HG03025 (cell line): Measurements from ENCODE around the gene PLD4.
"Not testable (repeated sequence)": the region's sequence is repeated elsewhere in the genome, so short reads cannot be mapped to it uniquely, and the experiment has no call there.

Experiments used
- ATAC-seq: cut with Tn5 transposase; IDR thresholded peaks from one replicate; pipeline ENCODE4 v1.9.1; 2021; ENCODE audit warnings: mild to moderate bottlenecking, moderate library complexity; ENCODE audit not compliant: unreplicated experiment, low FRiP score

The PLD4 gene

DNA sequence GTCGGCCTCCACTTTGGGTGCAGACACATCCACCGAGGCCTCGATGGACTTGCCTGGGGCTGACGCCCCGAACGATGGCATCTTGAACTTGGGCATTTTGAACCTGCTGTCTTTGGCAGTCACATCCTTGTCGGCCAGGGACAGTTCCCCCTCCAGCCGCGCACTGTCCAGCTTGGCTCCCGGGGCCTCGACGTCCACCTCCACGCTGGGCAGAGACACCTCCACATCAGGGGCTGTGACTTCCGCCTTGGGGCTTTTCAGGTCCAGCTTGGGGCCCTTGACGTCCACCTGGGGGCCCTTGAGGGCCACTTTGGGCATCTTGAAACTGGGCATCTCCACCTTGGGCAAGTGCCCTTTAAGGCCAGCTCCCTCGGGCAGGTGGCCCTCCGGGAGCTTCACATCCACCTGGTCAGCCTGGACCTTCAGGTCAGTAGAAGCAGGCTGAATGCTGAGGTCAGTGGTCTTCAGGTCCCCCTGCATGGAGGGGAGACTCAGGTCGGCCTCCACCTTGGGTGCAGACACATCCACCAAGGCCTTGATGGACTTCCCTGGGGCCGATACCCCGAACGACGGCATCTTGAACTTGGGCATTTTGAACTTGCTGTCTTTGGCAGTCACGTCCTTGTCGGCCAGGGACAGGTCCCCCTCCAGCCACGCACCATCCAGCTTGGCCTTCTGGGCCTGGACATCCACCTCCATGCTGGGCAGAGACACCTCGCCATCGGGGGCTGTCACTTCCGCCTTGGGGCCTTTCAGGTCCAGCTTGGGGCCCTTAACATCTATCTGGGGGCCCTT is 27.4 kb downstream of the PLD4 start:
- not testable (repeated sequence) for ATAC-seq

DNA sequence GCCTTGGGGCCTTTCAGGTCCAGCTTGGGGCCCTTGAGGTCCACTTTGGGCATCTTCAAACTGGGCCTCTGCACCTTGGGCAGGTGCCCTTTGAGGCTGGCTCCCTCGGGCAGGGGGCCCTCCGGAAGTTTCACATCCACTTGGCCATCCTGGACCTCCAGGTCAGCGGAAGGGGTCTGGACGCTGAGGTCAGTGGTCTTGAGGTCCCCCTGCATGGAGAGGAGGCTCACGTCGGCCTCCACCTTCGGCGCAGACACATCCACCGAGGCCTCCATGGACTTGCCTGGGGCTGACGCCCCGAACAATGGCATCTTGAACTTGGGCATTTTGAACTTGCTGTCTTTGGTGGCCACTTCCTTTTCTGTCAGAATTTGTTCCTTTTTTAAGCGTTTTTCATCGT is 28.4 kb downstream of the PLD4 start:
- no peak for ATAC-seq

DNA sequence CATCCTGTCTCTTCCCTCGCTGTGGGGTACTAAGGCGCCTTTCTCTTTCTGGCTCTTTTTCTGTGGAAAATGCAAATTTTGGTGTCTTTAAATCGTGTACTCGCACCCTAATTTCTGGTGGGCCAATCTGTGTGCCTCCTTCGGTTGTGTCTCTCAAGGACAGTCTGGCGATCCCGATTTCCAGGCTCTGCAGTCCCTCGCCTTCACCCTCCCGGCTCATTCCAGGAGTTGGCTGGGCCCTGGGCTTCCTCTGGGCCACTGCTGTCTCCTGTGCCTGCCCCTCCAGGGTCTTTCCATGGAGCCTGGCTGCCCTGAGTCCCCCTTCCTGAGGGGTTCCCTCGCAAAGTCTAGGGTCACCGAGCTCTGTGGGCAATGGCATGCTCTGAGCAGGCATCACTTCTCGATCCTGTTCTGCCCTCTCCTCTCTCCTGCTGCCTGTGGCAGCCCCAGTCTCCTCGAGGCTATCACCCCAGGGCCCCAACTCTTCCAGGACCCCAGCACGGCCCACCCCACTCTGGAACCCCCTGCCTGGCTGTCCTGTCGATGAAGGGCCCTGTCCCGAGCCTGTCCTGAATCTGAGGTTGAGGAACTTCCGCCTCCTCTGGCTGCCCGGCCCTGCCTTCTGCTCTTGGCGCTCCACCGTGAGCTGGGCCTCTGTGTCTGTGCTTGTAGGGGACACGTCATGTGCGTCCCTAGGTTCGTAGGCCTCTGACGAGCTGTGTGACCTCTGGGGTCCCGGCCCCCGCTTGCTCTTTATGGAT is 29.4 kb downstream of the PLD4 start:
- ATAC-seq = no peak

DNA sequence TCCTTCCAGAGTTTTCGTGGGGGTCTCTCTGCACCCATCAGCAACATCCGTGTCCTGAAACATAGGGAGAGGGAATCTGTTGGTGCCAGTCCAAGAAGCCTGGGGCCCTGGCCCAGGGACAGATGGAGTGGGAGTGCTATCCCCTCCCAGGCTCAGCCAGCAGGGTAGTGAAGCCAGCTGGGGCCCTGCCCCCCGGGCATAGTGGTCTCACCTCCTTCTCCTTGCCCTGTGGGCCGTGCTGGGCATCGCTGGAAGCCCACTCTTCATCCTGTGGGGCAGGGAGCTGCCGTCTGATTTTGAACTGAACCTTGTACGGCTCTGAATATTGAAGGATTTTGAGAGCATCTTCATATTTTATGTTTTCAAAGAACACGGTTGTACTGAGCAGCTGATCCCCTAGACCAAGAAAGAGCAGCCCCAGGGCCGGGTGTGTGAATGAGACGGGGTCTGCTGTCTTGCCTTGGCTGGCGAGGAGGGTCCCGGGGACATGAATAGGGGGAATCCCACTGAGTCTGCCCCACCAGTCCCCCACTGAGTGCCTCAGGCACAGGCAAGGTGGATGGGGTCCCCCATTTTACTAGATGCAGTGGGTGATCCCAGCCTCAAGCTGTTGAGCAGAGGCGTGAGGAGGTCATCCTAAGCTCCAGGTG is 30.2 kb downstream of the PLD4 start:
- ATAC-seq = no peak

DNA sequence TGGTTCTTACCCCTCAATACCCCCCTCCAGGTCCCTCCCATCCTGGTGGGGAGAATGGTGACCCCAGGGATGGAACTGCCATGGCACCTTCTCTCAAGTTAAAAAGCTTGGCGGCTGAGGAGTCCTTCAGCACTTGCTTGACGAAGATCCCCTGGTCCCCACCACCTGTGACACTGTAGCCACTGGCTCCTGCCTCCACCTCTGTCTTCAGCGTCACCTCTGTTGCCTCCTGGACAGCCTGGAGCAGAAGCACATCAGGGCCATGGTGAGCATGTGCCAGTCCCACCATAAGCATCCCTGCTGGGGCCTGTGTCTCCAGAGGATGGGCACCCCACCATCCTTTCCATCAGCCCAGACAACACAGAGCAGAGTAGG is 30.7 kb downstream of the PLD4 start:
- no peak for ATAC-seq

DNA sequence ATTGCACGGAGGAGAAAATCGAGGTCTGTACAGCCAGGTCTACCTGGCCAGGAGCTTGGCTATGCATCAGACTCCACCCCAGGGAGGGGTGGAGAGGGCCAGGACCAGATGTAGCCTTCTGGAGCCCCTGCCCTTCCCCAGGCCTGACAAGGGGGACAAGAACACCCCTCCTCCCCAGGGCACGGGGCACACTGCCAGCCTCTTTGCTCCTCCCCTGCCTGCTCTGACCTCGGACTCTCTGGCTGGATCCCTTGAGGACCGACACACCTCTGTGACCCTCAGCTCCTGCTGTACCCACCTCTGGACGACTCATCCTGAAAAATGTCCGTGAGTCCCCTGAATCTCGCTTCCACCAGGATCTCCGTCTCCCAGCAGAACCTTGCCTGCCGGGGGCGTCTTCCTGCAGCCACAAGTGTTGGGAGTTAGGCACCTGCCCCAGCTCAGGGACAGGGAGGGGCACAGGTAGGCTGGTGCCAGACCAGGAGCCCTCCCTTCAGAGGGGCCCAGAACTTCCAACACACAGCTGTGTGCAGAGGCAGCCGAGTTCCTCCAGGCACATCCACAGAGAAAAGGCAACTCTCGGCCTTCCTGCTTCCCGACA is 31.7 kb downstream of the PLD4 start:
- ATAC-seq = no peak

DNA sequence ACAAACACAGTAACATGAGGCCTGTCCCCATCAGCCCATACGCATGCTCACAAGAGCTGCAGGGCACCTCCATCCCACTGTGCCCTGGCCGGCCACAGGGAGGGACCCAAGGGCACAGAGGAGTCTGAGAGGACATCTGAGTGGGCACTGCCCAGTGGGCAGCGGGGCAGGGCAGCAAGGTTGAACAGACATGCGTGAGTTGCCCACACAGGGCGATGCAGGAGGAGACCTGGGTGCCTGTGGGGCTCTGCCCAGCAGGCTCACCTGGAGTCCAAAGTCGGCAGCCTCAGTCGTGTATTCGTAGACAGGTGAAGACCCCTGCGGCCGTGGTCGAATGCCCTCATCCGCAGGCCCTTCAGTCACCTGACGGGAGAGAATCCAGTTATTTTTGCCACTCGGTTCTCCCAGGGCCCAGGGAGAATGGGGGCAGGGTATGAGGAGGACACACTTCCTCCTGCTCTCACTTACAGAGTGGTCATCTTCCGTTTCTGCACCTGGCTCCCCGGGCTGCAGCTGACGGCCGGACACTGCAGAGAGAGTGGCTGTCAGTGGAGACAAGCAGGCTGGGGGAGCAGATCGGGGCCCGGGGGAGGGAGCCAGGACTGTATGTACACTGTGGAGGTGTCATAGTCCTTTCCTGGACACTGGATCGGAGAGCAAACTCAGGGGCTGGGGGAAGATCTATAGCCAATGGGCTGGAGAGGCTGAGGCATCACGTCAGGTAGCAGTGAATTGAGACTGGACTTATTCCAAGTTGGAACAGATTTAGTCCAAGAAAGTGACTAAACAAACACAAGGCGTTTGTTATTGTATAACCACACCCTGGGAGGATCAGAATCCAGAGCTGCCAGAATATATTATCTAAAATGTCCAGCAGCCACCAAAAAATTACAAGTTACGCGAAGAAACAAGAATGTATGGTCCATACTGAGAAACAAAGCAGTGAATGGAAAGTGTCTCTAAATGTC is 32.8 kb downstream of the PLD4 start:
- no peak for ATAC-seq

DNA sequence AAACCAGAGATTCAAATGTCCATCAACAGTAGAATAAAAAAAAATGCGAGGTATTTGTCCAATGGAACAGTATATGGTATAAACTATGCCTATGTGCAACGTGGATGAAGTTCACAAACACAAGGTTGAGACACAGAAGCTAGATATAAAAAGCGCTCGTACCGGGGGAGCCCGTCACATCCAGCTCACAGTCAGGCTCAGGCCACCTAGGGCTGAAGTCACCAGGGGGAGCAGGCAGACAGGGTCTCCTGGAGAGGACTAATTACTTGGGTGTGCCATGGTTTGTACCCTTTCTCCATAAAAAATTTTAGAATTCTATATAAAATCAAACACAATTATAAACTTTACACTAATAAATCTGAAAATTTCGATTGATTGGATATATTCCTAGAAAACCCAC is 39.9 kb downstream of the PLD4 start:
- ATAC-seq = no peak

DNA sequence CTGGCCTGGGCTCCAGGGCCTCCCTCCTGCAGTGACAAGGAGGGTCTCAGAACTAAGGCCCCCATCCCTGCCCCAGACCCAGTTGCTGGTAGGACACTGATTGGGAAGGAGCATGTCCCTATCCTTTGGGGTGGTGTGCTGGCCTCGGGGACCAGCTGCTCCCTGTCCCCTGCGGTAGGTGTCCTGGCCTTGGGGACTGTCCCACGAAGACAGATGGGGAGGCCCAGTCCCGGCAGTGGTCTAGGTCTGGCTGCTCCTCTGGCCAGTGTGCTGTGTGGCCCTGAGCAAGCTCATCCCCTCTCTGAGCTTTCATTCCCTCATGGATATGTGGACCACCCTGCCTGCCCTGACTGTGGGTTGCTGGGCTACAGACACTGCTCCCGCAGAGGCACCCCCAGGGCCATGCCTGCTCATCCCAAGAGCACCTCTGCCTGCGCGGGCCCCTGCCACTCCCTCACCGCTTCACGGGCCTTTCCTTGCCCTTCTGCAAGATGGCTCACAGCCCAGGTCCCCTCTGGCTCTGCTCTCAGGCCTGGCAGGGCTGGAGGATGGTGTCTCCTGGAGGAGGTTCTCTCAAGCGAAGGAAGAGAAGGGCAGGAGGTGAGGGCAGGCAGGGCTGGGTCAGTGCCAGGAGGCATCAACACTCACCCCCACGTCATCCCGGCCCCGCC is 41.0 kb downstream of the PLD4 start:
- ATAC-seq = no peak

DNA sequence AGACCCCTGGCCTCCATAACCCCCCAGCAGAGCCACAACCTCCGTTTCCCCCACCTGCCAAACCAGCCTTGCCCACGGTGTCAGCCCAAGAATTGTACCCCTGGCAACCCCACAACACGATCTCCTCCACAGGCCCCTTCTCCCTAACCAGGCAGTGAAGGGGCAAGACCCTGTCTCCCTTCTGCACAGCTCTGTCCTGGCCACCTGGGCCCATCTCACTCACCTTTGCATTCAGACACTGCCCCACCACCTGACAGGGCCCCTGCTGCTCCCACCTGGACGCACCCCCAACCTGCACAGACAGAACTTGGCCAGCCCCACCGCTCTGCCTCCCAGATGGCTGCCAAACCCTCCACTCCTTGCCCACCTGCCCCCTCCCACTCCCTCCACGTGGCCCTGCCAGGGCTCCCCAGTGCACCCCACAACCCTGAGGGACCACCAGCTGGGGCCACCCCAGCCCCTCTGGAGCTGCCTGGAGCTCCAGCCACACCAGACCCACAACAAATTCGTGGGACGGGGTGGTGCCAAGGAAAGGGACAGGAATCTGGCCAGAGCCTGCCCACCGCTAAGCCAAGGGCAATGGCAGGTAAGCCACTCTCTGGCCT is 41.7 kb downstream of the PLD4 start:
- ATAC-seq = no peak

DNA sequence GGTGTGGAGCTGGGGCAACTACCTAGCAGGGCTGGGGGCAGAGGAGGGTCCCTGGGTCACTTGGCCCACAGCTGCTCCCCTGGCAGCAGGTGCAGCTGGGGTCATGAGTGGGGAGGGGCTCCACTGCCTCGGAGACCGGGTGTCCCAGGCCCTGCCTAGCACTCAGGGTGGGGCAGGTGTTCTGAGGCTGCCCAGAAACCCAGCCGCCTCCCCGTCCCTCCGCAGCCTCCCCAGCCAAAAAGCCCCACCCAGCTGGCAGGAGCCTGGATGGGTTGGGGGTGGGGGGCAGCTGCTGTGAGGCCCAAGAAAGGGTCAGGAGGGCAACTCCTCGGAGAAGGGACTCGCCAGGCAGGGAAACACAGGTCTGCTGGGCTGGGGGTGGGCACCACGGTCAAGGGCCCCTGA is 42.3 kb downstream of the PLD4 start:
- ATAC-seq = no peak

DNA sequence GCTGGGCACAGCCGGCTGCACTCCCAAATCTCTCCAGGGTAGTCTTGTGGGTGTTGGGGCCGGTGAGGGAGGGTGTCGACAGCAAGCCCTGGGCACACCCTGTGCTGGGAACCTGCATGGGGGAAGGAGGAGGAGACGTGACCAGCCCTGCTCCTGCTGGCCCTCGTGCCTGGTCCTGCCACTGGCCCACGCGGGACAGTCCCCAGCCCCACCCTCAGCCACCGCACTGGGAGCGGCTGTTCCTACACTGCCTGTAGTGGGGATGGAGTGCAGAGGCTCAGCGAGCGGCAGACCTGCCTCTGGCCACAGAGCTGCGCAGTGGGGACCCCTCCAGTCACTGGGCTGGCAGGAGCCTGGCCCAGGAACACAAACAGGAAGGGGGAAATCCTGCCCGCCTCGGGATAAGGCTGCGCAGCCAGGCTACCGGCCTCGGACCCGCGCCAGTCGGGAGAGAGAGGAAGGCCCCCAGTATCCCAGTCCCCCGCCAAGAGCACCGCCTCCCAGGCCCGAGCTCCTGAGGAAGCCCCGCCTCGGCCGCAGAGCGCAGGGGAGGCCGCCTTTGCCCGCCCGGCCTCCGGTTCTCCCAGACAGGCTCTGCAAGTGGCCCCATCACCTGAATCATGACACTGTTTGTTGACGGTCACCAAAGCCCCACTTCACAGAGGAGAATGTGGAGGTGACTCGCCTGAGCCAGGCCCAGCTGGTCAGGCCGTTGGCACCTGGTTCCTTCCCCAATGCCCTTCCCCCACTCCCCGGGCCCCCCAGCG is 42.9 kb downstream of the PLD4 start:
- no peak for ATAC-seq

DNA sequence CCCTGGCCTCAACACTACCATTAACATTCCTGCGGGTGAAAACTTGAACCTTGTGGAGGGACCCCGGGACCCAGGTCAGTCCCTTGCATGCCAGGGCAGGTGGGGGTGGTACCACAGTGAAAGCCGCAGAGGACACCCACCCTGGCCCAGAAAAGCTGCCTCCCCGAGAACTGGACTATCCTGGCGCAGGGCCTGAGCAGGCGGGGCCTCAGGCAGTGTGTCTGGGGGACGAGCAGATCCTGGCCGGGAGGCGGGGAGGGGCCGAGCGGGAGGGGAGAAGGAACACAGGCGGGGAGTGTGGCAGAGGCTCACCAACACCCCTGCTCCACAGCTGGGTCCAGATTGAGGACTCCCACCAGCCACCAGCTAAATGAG is 43.5 kb downstream of the PLD4 start:
- no peak for ATAC-seq

DNA sequence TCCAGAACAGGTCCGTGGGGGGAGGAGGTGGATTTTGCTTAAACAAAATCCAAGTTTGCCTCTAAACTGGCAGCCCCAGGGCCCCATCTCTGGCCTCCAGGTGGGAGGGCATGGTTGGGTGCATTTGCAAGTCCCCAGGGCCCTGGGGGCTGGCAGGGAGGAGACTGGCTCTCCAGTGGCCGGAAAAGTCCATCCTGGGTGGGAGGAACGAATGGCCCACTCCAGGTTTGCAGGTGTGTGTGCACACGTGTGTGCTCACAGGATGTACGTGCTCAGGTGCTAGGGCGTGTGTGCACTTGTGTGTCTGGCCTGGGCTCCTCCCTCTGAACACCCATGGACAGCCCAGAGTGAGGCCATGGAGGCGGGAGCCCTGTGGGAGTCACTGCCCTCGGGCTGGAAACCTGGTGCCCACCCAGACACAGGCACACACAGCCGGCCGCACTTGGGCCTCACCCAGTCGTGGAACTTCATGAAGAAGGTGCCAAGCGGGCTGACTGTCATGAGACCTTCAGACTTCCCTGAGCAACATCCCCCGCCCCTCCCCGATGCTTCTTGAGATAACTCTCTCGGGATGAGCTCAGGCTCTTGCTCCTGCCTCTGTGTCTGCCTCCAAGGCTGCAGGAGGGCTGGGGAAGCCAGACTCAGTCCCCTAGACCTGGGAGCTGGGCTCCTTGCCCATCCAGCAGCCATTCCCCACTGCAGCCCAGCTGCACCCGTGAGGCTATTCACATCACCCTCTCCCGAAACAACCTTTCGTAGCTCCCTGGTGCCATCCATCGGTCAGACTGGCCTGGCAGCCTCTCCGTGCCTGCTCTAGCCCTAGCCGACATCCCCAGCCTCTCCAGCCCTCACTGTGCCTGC is 44.1 kb downstream of the PLD4 start:
- ATAC-seq = no peak

DNA sequence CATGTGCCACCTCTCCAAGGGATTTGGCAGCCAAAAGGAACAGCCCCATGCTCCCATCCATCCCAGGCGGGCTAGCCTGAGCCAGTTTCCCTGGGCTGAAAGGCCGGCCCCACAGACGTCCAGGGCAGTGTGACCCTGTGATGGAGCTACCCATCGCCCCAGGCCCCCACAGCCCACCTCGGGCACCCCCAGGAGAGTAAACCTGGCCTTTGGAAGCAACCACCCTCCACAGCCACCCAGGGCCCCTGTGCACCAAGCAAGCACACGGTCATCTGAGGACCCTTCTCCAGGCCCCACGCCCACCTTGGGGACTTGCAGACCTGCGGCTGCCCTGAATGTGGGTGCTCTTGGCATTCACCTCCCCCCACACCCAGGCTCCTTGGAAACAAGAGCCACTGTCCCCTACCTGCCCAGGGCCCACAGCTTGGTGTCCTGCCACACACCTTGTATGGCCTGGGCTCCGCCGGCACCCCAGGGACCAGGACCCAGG is 45.1 kb downstream of the PLD4 start:
- no peak for ATAC-seq

DNA sequence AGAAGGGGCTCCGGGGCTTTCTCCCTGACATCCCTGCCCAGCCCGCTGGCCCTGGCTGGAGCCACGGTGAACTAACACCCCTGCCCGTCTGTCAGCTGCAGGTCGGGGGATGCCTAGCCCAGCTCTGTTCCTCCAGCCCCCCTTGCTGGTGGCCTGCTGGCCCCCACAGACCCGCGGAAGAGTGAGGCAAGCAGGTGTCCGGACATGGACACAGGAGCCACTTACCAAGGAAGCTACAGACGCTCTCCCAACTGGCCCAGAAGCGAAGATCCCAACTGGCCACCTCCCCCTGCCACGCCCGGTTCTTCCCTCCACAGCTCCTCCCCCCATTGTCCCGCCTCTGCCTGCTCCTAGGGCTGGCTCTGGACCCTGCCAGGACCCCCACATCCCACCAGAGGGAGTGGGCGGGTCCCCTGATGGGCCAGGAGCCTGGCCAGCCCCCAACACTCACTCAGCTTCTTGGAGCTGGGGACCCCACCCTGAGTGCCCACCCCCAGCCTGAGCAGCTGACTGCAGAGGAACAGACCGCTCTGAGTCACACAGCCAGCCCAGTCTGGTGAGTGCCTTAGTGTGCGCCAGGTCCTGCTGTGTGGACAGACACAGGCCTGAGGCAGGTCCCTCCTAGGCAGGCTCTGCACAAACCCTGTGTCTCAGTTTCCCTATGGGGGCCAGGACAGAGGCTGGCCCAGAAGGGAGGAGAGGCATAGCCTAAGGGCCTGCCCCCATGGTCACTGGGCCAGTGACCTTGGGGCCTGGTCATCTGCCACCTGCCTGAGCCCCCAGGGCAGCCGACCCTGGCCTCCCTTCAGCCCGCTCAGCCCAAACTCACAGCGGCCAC is 45.8 kb downstream of the PLD4 start:
- ATAC-seq = no peak
